22Rv1 (cell line): ENCODE results near the gene ADGRL3.

Experiments
- CTCF ChIP-seq: fragments of 450-650 bp; IDR thresholded peaks from 2 replicates; pipeline ENCODE4 v1.5.1; 2017; ENCODE audit warnings: mild to moderate bottlenecking
- ZFX ChIP-seq: fragments of 450-650 bp; IDR thresholded peaks from 2 replicates; pipeline ENCODE4 v1.6.1; 2017; ENCODE audit warnings: antibody characterized with exemption, borderline replicate concordance

GRCh38 chr4:61890321-61890720 lies 690.2 kb downstream of the ADGRL3 start:
- no peak for TF ChIP-seq CTCF
- no peak for TF ChIP-seq ZFX
